PFSK-1 (cell line): ENCODE data around the gene WNT8A.

ENCODE experiments used
- FOXP2 ChIP-seq: optimal IDR thresholded peaks from 2 replicates; pipeline ENCODE3; 2011; ENCODE audit warnings: borderline replicate concordance, control low read depth, inconsistent platforms; ENCODE audit not compliant: insufficient read depth; ENCODE audit errors: extremely low read length, extremely low read depth
- POLR2AphosphoS5 ChIP-seq: IDR thresholded peaks from 2 replicates; pipeline ENCODE4 v1.6.1; 2012; ENCODE audit warnings: low read depth, mild to moderate bottlenecking, control low read depth, low read length, moderate library complexity
- SIN3A ChIP-seq: IDR thresholded peaks from 2 replicates; pipeline ENCODE4 v1.6.1; 2012; ENCODE audit warnings: mild to moderate bottlenecking, low read length, moderate library complexity, borderline replicate concordance; ENCODE audit not compliant: insufficient read depth
- TAF1 ChIP-seq: IDR thresholded peaks from 2 replicates; pipeline ENCODE4 v1.6.1; 2012; ENCODE audit warnings: low read length, control low read depth, borderline replicate concordance; ENCODE audit not compliant: insufficient read depth
- TF ChIP-seq, protein P1 (sequence below), 2 experiments: IDR thresholded peaks; 2 replicates each; pipeline versions ENCODE4 v1.6.1 to v1.8.0; 2011 to 2012; ENCODE audit warnings: low read depth in 2 of 2, low read length in 2 of 2, control low read depth in 1 of 2, inconsistent platforms in 1 of 2, mild to moderate bottlenecking in 1 of 2, moderate library complexity in 1 of 2; ENCODE audit not compliant: insufficient read depth in 1 of 2

Gene WNT8A

DNA sequence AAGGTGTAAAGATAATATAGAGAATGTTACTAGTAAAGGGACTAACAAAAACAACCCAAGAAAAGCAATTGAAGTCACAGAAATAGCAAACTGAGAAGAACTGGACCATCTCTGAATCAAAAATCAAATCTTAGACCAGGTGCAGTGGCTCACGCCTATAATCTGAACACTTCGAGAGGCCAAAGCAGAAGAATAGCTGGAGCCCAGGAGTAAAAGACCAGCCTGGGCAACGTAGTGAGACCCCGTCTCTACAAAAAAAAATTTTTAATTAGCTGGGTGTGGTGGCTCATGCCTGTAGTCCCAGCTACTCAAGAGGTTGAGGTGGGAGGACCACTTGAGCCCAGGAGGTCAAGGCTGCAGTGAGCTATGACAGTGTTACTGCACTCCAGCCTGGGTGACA, 27.3 kb downstream of the WNT8A start:
- TF ChIP-seq POLR2AphosphoS5: no peak
- TF ChIP-seq TAF1: no peak
- TF ChIP-seq, protein P1, sequence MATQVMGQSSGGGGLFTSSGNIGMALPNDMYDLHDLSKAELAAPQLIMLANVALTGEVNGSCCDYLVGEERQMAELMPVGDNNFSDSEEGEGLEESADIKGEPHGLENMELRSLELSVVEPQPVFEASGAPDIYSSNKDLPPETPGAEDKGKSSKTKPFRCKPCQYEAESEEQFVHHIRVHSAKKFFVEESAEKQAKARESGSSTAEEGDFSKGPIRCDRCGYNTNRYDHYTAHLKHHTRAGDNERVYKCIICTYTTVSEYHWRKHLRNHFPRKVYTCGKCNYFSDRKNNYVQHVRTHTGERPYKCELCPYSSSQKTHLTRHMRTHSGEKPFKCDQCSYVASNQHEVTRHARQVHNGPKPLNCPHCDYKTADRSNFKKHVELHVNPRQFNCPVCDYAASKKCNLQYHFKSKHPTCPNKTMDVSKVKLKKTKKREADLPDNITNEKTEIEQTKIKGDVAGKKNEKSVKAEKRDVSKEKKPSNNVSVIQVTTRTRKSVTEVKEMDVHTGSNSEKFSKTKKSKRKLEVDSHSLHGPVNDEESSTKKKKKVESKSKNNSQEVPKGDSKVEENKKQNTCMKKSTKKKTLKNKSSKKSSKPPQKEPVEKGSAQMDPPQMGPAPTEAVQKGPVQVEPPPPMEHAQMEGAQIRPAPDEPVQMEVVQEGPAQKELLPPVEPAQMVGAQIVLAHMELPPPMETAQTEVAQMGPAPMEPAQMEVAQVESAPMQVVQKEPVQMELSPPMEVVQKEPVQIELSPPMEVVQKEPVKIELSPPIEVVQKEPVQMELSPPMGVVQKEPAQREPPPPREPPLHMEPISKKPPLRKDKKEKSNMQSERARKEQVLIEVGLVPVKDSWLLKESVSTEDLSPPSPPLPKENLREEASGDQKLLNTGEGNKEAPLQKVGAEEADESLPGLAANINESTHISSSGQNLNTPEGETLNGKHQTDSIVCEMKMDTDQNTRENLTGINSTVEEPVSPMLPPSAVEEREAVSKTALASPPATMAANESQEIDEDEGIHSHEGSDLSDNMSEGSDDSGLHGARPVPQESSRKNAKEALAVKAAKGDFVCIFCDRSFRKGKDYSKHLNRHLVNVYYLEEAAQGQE (IDR thresholded peaks at IDR 0.05; ENCODE audit: insufficient read depth in 1 of 2, low read depth in 2 of 2, low read length in 2 of 2): no peak
- TF ChIP-seq FOXP2: no peak
- no peak for TF ChIP-seq SIN3A

DNA sequence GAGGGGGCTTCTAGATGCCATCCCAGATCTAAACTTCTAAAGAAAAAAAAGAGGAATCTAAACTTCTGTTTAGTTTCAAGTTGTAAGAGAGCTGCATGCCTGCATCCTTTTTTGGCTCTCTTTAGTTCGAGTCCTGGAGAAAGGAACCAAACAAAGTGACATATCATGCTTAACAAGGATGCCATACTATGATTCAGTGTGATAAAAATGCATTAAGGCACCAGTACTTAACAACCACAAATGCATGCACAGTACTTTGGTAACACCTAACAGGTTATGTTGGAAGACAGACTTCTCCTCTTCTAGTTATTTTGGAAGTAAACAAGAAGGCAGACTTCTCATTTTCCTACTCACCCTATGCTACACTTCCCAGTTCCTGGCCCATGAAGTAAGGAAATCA, 28.1 kb downstream of the WNT8A start:
- TF ChIP-seq, protein P1 (IDR thresholded peaks at IDR 0.05; ENCODE audit: insufficient read depth in 1 of 2, low read depth in 2 of 2, low read length in 2 of 2): no peak
- TF ChIP-seq POLR2AphosphoS5 (no peak), SIN3A (no peak), FOXP2 (no peak), TAF1 (no peak)

DNA sequence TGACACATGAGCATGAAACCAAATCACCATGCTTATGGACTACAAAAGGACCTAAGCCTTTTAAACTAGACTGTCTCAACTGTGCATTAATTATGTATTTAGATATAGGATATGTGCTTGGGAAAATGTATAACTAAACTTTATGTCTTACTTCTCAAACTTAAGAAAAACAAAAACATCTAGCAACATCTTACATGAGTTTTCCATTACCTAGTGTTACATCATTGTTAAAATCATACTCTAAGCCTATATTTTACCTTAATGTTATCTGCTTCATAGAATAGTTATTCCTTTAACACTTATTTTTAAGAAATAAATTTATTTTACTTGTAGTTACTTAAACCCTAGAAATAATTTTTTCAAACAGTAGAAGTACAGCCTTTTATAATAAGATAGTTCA, 31.4 kb downstream of the WNT8A start:
- TF ChIP-seq, protein P1 (IDR thresholded peaks at IDR 0.05; ENCODE audit: insufficient read depth in 1 of 2, low read depth in 2 of 2, low read length in 2 of 2): no peak
- TF ChIP-seq SIN3A (no peak), TAF1 (no peak), FOXP2 (no peak), POLR2AphosphoS5 (no peak)

DNA sequence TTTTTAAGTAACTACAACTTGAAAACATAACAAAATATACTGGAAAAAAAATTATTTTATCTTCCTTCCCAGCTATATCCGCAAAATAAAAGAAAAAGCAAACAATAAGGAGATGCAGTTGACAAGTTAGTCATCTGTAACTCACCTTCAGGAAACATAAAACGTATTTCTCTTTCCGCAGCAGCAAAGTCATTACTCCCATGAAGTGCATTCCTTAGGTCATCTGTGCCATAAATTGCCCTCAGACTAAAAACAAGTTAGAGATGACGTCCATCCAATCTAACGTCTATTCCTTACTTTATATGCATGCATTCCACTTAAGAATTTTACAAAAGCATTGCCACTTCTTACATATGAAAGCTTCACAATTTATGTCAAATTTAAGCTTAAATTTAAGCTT, 44.5 kb downstream of the WNT8A start:
- TF ChIP-seq POLR2AphosphoS5 (no peak), FOXP2 (no peak)

DNA sequence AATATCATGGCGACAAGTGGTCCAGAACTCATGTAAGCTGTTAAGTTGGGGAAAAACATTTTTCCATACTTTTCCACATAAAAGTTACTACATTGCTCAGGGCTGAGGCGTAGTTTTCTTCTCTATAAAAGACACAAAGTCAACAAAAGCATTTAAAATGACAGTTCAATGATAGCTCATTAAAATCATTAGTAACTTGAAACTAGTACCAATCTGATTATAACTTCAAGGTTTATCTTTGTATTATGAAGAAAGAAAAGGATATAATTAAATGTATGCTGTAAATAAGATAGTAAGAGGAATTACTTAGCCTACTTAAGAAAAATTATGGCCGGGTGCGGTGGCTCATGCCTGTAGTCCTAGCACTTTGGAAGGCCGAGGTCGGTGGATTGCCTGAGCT, 45.5 kb downstream of the WNT8A start:
- TF ChIP-seq FOXP2 (no peak), POLR2AphosphoS5 (no peak), SIN3A (no peak), TAF1 (no peak)
- TF ChIP-seq, protein P1 (IDR thresholded peaks at IDR 0.05; ENCODE audit: insufficient read depth in 1 of 2, low read depth in 2 of 2, low read length in 2 of 2): no peak

DNA sequence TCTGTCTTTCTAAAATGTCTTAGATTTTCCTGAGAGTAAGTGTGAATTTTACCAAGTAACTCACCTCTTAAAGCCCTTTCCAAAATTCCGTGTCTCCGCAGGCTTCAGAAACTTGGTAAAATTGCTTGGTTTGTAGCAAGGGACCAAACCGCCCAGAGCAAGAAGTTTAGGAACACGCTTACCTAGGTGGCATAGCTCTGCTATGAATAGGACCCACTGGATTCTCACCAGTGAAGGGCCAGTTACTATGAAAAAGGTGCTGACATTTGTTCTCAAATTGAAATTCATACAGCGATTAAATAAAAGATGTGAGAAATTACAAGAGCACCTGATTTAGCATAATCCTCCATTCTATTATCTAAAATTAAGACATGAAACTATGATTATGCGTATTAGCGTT, 48.7 kb downstream of the WNT8A start:
- TF ChIP-seq, protein P1 (IDR thresholded peaks at IDR 0.05; ENCODE audit: insufficient read depth in 1 of 2, low read depth in 2 of 2, low read length in 2 of 2): no peak
- no peak for TF ChIP-seq SIN3A
- no peak for TF ChIP-seq FOXP2
- no peak for TF ChIP-seq POLR2AphosphoS5
